22Rv1 (cell line): ENCODE results near the gene PIGH.

Experiments
- ZFX ChIP-seq: fragments of 450-650 bp; IDR thresholded peaks from 2 replicates; pipeline ENCODE4 v1.6.1; 2017; ENCODE audit warnings: antibody characterized with exemption, borderline replicate concordance
- TF ChIP-seq, protein P1 (sequence below): fragments of 450-650 bp; IDR thresholded peaks from 2 replicates; pipeline ENCODE4 v1.5.1; 2017; ENCODE audit warnings: mild to moderate bottlenecking

DNA sequence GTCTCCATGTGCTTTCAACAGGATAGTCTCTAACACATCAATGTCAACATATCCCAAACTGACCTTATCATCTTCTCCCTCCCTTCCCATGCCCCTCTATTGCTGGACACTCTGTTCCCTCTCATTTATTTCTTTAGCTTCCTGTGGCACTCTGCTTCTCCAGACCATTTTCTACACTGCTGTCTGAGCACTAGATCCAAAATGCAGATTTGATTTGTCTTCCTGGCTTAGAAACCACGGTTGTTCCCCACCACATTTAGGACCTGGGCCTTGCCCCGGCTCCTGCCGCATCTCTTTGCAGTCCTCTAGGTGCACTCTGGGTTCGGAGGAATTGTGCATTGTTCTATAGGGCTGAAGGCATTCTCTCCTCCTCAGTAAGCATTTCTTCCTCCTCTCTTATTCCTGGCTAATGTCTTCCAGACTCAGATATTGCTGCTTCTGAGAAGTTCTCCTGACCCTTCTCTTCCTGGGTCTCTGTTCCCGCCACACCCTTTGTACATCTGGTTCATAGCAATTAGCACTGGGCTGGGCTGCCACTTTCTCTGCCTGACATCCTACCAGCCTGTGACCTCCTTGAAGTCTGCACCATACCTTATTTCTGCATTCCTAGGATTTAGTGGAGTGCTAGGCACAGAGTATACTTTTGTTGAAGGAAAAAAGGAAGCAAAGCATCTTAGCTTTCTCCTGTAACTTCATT lies 33.5 kb upstream of the PIGH start:
- TF ChIP-seq, protein P1, sequence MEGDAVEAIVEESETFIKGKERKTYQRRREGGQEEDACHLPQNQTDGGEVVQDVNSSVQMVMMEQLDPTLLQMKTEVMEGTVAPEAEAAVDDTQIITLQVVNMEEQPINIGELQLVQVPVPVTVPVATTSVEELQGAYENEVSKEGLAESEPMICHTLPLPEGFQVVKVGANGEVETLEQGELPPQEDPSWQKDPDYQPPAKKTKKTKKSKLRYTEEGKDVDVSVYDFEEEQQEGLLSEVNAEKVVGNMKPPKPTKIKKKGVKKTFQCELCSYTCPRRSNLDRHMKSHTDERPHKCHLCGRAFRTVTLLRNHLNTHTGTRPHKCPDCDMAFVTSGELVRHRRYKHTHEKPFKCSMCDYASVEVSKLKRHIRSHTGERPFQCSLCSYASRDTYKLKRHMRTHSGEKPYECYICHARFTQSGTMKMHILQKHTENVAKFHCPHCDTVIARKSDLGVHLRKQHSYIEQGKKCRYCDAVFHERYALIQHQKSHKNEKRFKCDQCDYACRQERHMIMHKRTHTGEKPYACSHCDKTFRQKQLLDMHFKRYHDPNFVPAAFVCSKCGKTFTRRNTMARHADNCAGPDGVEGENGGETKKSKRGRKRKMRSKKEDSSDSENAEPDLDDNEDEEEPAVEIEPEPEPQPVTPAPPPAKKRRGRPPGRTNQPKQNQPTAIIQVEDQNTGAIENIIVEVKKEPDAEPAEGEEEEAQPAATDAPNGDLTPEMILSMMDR, result no peak
- no peak for TF ChIP-seq ZFX
